GM10266 (cell line): Measurements from ENCODE around the gene KIFC3.
"Not testable (repeated sequence)": the region's sequence is repeated elsewhere in the genome, so short reads cannot be mapped to it uniquely, and the experiment has no call there.

Source experiments
- DNase-seq: peaks from one replicate; pipeline ENCODE4 v3.0.0; 2012; ENCODE audit errors: extremely low spot score
- CTCF ChIP-seq: IDR thresholded peaks from 2 replicates; pipeline ENCODE4 v1.5.1; 2012; ENCODE audit warnings: mild to moderate bottlenecking, low read depth; ENCODE audit not compliant: control insufficient read depth, insufficient read depth; ENCODE audit errors: missing control alignments

The KIFC3 gene

GRCh38 chr16:57787519-57787905, 14.8 kb downstream of the KIFC3 start:
- no peak for TF ChIP-seq CTCF
- DNase-seq, result no peak

DNA sequence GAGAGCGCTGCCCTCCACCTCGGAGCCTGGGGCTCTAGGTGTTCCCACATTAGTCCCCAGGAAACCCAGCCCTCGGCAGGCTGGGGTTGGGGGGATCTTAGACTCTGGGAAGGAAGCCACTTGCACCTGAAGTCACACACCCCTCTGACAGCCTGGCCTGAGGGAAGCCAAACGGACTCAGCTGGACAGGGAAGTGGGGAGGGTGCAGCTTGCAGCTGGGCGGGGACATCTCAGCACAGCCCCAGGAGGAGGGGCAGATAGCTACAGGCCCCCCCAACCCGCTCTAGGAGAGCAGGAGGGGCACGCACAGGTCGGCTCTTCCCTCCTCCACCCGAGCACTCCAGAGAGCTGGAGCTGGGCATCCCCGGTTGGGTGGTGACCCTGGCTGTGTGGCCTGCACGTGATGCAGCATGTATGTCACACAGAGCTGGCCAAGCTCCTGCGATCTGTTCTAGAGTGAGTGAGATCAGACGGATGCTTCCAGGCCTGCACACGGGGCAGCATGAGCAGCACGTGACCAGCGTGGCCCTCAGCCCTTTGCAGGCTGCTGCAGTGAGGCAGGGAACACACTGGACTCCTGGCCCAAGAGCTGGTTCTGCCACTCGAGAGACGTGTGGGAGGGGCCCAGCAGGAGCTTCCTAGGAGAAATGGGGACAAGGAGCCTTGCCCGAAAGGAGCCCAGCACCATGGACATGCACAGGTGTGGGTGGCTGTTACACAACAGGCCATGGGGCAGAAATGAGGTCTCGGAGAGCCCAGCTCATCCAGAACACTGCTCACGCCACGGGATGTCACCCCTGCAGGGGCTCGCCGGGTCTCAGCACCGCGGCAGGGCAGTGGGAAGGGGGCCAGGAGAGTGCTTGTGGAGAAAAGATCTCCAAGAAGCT, 15.4 kb downstream of the KIFC3 start:
- DNase-seq, result no peak
- TF ChIP-seq CTCF, result no peak

DNA sequence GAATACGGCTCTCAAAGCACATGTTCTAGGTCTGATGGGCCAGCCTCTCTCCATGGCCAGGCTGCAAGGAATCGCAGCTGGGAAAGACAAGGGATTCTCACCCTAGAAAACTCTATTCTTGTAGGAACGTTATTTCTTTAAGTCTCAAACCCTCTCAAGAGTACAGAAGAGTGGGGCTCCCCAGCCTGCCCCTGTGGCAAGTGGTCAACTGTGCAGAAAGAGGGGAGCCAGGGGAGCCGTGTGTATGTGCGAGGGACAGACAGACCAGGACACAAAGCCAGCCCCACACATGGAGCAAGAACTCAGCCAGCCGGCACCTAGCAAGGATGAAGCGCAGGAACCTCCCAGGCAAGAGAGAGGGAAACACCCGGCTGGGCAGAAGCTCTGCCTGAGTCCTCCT, 16.4 kb downstream of the KIFC3 start:
- DNase-seq, result no peak

DNA sequence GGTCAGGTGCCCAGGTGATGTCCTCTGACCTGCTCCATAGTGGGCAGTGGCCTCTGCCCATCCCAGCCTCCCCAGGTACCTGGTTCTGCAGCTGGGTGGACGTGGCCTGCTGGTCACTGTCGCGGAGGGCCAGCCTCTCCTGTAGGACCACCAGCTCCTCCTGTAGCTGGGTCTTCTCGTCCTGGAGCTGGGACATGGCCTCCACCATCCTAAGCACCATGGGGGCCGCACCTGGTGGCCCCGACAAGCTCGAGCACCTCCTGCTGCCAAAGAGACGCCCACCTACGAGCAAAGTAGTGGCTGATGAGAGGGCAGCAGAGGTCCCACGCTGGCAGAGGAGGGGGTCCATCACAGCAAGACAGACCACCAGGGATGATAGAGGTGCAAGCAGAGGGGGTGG, 16.9 kb downstream of the KIFC3 start:
- DNase-seq, result no peak
- TF ChIP-seq CTCF, result no peak

More for the DNA sequence above, 16.4 kb downstream of the KIFC3 start:
- no peak for TF ChIP-seq CTCF

GRCh38 chr16:57784334-57784733, 18.0 kb downstream of the KIFC3 start:
- no peak for TF ChIP-seq CTCF
- no peak for DNase-seq

DNA sequence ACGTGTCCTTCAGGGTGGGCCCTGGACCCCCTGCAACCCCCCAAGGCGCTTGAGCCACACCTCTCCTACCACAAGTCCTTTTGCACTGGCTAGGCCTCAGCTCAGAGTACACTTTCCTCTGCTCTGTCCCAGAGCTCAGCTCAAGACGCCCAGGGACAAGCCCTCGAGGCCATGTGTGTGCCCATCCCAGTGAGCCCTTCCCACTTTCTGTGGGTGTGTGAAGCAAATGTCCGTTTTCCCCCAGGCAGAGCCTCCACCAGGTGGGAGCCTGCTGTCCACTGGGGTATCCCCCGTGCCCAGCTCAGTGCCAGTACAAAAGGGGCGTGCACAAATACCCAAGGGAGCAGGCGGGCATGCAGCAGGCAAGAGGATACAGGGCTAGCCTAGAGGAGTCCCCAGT, 18.4 kb downstream of the KIFC3 start:
- DNase-seq, result no peak
- no peak for TF ChIP-seq CTCF

- TF ChIP-seq CTCF, result no peak
- DNase-seq, result no peak
Observed at GRCh38 chr16:57783116-57783515, 19.2 kb downstream of the KIFC3 start.

DNA sequence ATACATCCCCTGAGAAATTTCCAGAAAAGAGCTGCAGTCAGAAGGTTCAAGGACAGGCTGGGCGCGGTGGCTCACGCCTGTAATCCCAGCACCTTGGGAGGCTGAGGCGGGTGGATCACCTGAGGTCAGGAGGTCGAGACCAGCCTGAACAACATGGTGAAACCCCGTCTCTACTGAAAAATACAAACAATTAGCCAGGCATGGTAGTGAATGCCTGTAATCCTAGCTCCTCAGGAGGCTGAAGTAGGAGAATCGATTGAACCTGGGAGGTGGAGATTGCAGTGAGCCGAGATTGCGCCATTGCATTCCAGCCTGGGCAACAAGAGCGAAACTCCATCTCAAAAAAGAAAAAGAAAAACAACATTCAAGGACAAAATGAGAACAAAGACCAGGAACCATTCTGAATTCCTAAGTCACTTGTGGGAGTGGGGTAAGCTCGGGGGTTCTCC, 19.7 kb downstream of the KIFC3 start:
- DNase-seq, result not testable (repeated sequence)
